PC-9 (cell line): ENCODE measurements around the gene SMAP2.

Experiments
- EZH2 ChIP-seq: fragments of 200-600 bp; sonication (generic); IDR thresholded peaks from 2 replicates; pipeline ENCODE4 v1.8.0; 2017; ENCODE audit warnings: antibody characterized with exemption, low read depth
- TF ChIP-seq, protein P1 (sequence below): fragments of 200-600 bp; sonication (generic); conservative IDR thresholded peaks from 2 replicates; pipeline ENCODE4 v1.6.1; 2017; ENCODE audit warnings: mixed run types, antibody characterized with exemption, mild to moderate bottlenecking, moderate library complexity

- TF ChIP-seq, protein P1, sequence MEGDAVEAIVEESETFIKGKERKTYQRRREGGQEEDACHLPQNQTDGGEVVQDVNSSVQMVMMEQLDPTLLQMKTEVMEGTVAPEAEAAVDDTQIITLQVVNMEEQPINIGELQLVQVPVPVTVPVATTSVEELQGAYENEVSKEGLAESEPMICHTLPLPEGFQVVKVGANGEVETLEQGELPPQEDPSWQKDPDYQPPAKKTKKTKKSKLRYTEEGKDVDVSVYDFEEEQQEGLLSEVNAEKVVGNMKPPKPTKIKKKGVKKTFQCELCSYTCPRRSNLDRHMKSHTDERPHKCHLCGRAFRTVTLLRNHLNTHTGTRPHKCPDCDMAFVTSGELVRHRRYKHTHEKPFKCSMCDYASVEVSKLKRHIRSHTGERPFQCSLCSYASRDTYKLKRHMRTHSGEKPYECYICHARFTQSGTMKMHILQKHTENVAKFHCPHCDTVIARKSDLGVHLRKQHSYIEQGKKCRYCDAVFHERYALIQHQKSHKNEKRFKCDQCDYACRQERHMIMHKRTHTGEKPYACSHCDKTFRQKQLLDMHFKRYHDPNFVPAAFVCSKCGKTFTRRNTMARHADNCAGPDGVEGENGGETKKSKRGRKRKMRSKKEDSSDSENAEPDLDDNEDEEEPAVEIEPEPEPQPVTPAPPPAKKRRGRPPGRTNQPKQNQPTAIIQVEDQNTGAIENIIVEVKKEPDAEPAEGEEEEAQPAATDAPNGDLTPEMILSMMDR, result no peak
- TF ChIP-seq EZH2, result no peak
These were observed 49.2 kb downstream of the SMAP2 start for GRCh38 chr1:40422630-40423263.
